Mucosa of descending colon (tissue), 3 donors: ENCODE measurements around the gene IMPDH1. TPM values are rescaled to one million over a fixed set of nuclear protein-coding genes. Genes with fewer than 3 reads are reported as not detected.

Source experiments
- ATAC-seq: fragments of 200-7000 bp; cut with Tn5 transposase; one replicate; pipeline ENCODE4 v1.9.1; 2020; ENCODE audit warnings: mild to moderate bottlenecking, moderate library complexity
- DNase-seq, 3 donors: peaks; one replicate each; pipeline ENCODE4 v3.0.0-alpha.2; 2020
- H3K36me3 ChIP-seq: fragments of 200-600 bp; one replicate; pipeline ENCODE4 v1.8.0; 2021; ENCODE audit warnings: low read depth, mild to moderate bottlenecking
- H3K4me1 ChIP-seq: fragments of 200-600 bp; one replicate; pipeline ENCODE4 v1.8.0; 2021; ENCODE audit warnings: low read depth, mild to moderate bottlenecking
- H3K4me3 ChIP-seq: fragments of 200-600 bp; one replicate; pipeline ENCODE4 v1.8.0; 2021; ENCODE audit warnings: mild to moderate bottlenecking
- H3K9me3 ChIP-seq: fragments of 200-600 bp; one replicate; pipeline ENCODE4 v1.8.0; 2021; ENCODE audit warnings: mild to moderate bottlenecking
- CTCF ChIP-seq: fragments of 200-600 bp; IDR thresholded peaks from one replicate; pipeline ENCODE4 v1.8.0; 2022; ENCODE audit warnings: antibody characterized with exemption, mild to moderate bottlenecking
- intact Hi-C, 2 donors: fragments of 100-400 bp; cut with DNase I in 1 of 2; cut with micrococcal nuclease in 1 of 2; formaldehyde crosslinking; loops; one replicate each; pipeline versions ENCODE4 v1.11.0 to v1.11.1; 2022; cut with DNase I, micrococcal nuclease
- total RNA-seq, 3 donors: library from RNA; stranded (reverse); fragmentation: NEBNext Ultra II Directional in 2 of 3; extraction: Animal tissue kit (Norgen Biotek cat#: 25700) in 2 of 3; gene quantifications; one replicate each; pipeline versions ENCODE4 v1.2.1 to v1.2.4, GENCODE V29; 2021 to 2023
- donor health status: DM: no; HTN: no; CAD: no; lungs with moderate emphysema.
- donor health status: DM: no; HTN: no; CAD: no.
- donor health status: DM: no; HTN: yes; CAD: no.

IMPDH1 gene
- total RNA-seq, 3 donors from 2014 or later, result 21.3 to 37.0 (median 35.5) TPM

- peak; percentile 98 for ATAC-seq
- intact Hi-C loops, result no loop called here
These were observed 45.9 kb upstream of the IMPDH1 start, which contains the start of gene HILPDA for GRCh38 chr7:128455543-128456254. Gene HILPDA (plus strand): TSS chr7:128455878. CDS start chr7:128457269, 1,391 bp downstream.

DNA sequence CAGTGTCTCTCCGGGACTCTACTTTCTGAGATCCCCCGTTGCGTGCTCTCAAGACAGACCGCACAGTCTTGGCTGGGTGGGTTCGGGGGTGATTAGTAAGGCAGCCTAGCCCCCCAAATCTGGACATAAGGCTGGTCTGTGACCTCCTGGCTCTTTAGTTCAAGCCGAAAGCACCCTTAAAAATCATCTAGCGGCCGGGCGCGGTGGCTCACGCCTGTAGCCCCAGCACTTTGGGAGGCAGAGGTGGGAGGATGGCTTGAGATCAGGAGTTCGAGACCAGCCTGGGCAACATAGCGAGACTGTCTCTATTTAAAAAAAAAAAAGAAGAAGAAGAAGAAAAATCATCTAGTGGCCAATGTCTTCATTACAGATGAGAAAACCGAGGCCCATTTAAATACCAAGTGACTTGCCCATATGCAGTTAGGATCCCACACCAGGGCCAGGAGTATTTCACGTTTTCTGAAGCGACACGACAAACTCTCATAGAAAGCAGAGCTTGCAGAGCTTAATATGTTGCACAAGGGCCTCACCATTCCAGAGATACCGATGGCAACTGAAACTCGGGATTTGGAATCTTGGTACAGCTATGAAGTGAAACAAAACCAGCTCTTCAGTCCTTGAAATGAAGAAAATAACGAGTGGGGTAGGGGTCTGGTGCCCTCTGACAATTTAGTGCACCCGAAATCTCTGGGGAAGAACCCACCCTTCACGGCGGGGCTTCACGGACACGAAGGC lies 45.2 kb upstream of the IMPDH1 start:
- Histone ChIP-seq H3K36me3 (no peaks in the 10 kb centered on the region), H3K9me3 (no peaks in the 10 kb centered on the region), H3K4me3 (peak overlapping the region; percentile 67), H3K4me1 (peaks cover 32% of the 10 kb centered on the region)
- DNase-seq, result peak in 1 of 3 donors; percentile 31
- ATAC-seq, result no peak
- intact Hi-C loops, result no loop called here
- TF ChIP-seq CTCF, result no peak

More at GRCh38 chr7:128455543-128456254, 45.9 kb upstream of the IMPDH1 start, which contains the start of gene HILPDA:
- peak; percentile 93 to 97 (median 95) for DNase-seq
- Histone ChIP-seq H3K4me1 (peaks cover 32% of the 10 kb centered on the region), H3K4me3 (peak within 1 kb of the TSS; percentile 67), H3K9me3 (no peaks in the 10 kb centered on the region), H3K36me3 (no peaks in the 10 kb centered on the region)
- TF ChIP-seq CTCF, result no peak

DNA sequence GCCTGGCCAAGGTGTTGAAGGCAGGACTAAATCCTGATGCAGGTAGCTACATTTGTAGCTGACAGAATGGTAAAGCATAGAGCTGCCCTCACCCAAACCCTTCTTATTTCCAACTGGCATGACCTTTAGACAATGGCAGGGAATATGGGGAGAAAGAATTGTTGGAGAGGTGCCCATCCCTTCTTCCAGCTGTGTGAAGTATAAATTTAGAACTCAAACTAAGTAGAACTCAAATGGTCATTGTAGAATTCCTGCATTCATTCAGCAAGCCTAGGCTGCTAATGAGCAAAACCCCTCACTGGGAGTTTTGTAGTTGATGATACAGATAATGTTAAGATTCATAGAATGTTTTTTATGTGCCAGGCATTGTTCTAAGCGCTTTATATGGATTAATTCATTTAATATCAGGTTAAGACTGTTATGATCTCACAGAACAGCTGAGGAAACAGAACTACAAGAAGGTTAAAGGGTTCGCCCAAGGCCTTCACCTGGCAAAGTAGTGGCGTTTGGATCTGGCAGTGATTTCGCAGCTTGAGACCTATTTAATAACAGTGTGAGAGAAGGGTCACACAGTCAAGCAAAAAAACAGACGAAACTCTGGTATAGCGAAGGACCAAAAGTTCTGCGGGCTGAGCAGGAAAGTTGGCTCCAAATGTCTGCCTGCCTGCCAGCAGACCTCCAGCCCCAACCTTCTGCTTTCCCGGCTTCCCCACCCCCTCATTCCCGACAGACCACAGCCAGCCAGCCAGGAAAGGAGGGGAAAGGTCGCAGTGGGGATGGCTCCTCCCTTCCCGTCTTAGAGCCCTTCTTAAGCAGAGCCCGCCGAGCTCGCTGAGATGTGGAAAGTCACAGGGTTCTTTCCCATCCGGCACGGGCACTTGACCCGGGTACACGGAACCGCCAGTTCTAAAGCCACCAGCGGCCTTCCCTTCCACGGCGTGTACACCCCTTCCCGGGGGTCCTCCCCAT lies 44.3 kb upstream of the IMPDH1 start:
- intact Hi-C loops, result no loop called here
- ATAC-seq, result no peak
- DNase-seq, result peak; percentile 55 to 79 (median 64)
- TF ChIP-seq CTCF, result no peak
- Histone ChIP-seq H3K4me3 (no peak overlapping the region), H3K4me1 (peaks cover 32% of the 10 kb centered on the region), H3K36me3 (no peaks in the 10 kb centered on the region), H3K9me3 (no peaks in the 10 kb centered on the region)

DNA sequence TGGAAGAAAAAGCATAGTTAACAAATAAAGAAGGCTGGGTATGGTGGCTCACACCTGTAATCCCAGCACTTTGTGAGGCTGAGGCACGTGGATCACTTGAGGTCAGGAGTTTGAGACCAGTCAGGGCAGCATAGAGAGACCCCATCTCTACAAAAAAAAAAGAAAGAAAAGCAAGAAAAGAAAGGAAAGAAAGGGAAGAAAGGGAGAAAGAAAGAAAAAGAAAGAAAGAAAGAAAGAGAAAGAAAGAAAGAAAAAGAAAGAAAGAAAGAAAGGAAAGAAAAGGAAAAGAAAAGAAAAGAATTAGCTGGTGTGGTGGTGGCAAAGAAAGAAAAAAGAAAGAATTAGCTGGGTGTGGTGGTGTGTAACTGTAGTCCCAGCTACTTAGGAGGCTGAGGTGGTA lies 42.8 kb upstream of the IMPDH1 start:
- TF ChIP-seq CTCF, result no peak
- H3K4me3 ChIP-seq, result no peak overlapping the region
- intact Hi-C loops, result no loop called here
- ATAC-seq, result no peak
- no peak for DNase-seq
- H3K4me1 ChIP-seq, result peaks cover 23% of the 10 kb centered on the region
- no peaks in the 10 kb centered on the region for H3K36me3 ChIP-seq
- no peaks in the 10 kb centered on the region for H3K9me3 ChIP-seq

- no peaks in the 10 kb centered on the region for H3K9me3 ChIP-seq
- no peak for TF ChIP-seq CTCF
- H3K36me3 ChIP-seq, result no peaks in the 10 kb centered on the region
- no peak overlapping the region for H3K4me3 ChIP-seq
- H3K4me1 ChIP-seq, result peaks cover 12% of the 10 kb centered on the region
- intact Hi-C loops, result no loop called here
- ATAC-seq (no peak), DNase-seq (no peak)
These were observed 41.1 kb upstream of the IMPDH1 start for GRCh38 chr7:128450913-128451312.
